NCI-H82 (cell line): ENCODE measurements around the gene D2HGDH.
"Not testable (repeated sequence)": the region's sequence is repeated elsewhere in the genome, so short reads cannot be mapped to it uniquely, and the experiment has no call there.

Source experiments
- DNase-seq: peaks from one replicate; lab custom pipeline; 2025; lab: John Stamatoyannopoulos, UW

D2HGDH gene

DNA sequence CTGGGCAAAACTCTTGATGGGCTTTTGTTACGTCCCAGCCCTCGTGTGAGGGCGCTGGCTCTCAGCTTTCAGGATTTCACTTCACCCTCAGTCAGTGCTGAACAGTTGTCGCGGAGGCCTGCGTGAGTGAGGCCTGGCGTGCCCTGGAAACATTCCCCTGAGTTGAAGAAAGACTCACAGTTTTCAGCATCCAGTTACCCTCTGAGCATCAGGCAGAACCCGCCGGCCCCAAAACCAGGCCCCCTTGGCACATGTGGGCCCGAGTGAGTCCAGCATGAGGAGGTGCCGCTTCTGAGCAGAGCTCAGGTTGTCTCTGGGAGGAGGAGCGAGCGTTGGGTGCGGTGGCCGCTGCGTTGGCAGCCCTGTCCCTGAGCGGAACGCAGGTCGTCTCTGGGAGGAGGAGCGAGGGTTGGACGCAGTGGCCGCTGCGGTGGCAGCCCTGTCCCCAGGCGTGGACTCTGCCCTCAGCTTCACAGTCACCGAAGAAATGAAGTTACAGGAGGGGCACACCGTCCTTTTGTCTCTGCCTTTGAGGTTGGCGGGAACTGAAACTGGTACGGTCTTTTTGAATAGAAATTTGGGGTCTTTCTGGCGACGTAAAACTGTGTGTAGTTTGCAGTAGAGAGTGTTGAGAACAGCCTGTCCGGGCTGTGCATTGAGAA, 74.4 kb downstream of the D2HGDH start, which contains the start of gene NEU4:
Gene NEU4, plus strand, starts transcription at position 473 of the 662 bp plus-strand sequence. CDS start 5,292 bp downstream, outside the sequence.
- no peak for DNase-seq

DNA sequence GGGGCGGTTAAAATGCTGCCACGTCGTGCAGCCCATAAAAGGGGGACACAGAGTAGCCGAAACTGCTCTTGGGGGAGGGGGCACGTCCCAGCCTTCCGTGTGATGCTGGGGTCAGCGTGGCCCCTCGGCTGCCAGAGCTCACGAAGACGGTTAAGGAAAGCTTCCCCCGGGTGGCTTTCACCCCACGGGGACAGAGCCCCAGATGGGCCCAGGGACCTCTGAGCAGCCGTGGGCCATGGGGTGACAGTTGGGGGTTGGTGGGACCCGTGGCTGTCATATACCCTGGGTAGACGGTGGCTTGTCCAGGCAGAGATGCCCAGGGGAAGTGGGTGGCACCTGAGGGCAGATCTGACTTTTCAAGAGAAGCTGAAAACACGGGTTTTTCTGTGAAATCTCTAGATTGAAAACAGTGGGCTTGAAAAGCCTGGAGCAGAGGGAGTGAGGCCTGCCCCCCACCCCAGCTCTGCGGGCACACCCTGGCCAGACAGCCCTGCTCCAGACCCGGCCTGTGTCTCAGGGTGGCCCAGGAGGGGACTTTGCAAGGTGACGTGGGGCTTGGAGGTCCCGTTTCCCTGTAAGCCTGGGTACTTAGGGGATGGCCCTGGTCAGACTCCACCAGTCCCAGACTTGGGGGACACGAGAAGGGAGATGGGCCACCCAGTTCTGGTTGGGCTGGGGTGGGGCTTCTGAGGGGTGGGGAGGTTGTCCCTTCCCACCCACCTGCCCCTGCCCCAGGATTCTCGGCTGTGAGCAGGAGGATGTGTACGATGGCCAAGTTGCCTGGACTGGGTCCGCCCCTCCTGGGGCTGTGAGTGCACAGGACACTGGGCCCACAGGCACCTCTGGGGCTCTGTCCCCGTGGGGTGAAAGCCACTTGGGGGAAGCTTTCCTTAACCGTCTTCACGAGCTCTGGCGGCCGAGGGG, 75.2 kb downstream of the D2HGDH start:
- no peak for DNase-seq

DNA sequence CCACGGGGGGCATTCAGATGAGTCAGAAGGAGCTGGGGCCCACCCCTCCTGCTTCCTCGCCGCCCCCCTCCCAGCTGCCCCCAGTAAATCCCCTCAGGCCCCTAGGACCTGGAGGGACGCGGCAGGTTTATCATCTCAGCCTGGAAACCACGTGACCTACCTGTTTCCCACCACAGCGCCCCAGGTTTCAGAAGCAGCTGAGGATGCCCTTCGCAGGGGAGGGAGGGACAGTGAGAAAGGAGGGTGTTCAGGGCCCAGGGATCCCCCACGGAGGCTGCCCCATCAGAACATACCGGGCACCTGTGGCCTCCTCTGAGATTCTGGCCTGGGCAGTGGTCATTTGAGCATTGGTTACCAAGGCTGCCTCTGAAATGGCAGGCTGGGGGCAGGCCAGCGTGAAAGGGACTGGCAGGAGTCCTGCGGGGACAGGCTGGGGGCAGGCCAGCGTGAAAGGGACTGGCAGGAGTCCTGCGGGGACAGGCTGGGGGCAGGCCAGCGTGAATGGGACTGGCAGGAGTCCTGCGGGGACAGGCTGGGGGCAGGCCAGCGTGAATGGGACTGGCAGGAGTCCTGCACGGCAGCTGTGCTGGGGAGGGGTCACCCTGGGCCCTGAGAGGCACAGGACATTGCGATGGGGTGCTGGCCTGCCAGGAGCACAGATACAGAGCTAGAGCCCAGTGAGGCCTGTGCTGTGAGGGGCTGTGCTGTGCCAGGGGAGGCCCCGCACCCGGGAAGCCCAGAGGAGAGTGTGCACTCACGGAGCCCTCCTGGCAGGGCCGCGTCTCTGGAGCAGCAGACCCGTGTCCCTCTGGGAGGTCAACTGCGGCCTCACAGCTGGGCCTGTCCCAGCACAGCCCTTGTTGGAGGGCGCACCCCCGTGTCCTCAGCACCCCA, 76.1 kb downstream of the D2HGDH start:
- DNase-seq = no peak

DNA sequence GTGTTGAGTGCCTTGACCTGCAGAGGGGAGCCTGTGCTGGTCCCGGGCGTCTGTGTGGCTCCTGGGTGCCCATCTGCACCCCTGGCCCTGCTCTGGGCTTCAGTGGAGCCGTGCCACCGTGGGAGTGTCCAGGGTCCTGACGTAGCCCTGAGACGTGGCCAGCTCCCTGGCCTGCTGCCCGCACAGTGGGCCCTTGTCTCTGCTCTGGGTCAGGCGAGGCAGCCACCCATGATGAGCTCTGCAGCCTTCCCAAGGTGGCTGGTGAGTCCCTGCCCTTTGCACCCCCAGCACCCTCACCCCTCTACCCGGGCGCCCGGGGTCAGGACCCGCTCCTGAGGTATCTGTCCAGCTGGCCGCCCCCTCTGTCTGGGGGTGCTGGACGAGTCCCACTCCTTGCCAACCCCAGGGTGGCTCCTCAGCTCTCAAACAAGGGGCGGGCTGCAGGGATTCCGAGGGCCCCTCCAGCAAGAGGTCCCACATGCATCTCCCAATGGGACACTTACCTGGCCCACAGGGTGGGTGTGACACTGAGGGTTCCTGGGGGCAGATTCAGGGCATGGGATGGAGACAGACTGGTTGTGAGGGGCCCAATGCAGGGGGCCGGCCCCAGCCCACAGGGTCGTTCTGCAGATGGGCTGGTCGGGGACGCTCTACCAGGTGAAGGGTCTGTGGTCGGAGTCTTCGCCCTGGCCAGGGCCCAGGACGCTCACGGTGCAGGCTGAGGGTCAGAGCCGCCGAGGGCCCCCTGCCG, 76.9 kb downstream of the D2HGDH start:
- no peak for DNase-seq

DNA sequence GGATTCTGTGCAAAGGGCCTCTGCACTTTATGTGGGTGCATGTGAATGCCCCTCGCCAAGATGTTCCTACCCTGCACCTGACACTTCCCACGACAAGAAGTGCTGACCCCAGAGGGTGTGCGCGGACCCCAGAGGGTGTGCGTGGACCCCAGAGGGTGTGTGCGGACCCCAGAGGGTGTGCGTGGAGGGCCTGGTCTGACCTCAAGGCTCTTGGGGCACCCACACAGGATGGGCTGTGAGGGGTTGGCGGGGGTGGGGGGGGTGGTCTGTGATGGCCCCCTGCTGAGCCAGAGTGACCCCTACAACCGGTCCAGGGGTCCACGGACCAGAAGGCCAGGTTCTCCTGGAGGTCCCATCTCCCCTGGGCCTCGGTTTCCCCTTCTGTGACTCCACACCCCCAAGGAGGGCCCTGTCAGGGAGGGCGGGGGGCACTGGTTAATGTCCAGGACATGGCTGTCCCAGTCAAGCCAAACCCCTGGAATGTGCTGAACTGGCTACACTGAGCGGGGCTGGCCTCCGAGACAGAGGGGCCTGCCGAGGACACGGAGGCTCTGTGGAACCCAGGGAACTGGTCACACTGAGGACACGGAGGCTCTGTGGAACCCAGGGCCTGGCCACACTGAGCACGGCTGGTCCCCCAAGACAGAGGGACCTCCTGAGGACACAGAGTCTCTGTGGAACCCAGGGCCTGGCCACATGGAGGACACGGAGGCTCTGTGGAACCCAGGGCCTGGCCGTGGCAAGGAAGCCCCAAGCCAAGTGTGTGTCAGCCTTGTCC, 77.7 kb downstream of the D2HGDH start:
- DNase-seq = no peak

DNA sequence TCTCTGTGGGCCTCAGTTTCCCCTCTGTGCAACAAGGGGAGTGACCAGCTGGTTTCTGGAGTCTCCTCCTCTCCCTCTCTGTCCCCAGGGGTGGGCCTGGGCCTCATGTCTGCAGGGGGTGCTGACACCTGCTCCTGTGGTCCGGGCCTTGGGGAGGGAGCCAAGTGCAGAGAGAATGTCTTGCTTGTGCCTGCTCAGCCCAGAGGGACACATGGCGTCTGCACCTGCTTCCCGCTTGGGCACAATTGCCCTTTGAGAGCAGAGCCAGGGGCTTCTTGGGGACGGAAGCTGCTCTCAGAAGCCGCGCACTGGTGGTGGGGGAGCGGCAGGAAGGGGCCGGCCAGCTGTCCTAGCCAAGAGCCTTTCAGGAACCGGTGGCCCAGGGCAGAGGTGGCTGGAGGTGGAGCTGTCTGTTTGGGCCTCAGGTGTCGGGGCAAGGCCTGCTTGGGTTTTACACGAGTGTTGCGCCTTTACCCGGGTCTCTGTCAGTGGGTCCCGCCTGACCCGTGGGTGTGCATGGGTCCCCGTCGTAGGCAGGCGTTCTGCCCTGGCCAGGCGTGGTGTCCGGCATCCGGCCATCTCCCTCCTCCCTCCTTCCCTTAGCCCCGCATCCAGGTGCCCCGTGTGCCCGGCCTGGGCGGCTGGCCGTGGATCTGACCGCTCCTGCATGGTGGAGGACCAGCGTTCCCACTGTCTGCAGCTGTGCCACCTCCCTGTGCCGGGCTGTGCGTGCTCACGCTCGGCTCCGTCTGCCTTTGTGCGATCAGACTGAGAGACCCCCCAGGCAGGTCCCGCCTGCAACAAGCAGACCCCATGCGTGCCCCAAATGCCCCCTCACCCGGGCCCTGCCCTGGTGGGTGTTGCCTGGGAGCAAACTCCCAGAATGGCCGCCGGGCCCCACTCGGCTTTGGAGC, 78.6 kb downstream of the D2HGDH start:
- DNase-seq = no peak

DNA sequence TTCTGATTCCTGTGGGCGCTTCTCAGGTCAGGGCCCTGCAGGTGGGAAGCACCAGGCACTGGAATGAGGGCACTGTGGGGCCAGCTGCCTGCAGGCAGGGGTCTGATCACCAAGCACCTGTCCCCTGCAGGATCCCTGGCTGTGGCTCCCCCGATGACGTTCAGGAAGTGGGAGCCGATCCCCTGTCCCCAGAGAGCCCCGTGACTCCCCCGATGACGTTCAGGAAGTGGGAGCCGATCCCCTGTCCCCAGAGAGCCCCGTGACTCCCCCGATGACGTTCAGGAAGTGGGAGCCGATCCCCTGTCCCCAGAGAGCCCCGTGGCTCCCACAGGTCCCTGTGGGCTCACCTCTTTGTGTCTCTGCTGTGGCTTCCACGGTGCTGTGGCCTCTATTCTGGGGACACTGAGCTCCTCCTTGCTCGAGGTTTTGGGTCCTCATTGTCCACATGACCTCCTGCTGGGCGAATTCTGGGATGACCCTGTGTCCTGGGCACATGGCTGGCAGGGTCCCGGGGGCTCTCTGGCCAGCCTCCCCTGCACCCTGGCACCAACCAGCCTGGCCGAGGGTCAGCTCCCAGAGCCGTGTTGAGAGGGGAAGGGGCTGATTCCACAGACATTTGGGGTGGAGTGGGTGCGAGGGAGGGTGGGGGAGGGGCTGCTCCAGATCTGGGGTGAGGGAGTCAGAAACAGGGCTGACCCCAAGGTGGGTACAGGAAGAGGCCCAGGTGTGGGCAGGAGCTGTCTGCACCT, 79.4 kb downstream of the D2HGDH start:
- no peak for DNase-seq

DNA sequence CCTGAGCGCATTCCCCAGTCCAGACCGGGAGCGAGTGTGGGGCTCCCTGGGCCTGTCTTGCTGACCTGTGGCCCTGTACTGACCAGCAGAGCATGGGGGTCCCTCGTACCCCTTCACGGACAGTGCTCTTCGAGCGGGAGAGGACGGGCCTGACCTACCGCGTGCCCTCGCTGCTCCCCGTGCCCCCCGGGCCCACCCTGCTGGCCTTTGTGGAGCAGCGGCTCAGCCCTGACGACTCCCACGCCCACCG, 79.9 kb downstream of the D2HGDH start:
- DNase-seq = no peak

DNA sequence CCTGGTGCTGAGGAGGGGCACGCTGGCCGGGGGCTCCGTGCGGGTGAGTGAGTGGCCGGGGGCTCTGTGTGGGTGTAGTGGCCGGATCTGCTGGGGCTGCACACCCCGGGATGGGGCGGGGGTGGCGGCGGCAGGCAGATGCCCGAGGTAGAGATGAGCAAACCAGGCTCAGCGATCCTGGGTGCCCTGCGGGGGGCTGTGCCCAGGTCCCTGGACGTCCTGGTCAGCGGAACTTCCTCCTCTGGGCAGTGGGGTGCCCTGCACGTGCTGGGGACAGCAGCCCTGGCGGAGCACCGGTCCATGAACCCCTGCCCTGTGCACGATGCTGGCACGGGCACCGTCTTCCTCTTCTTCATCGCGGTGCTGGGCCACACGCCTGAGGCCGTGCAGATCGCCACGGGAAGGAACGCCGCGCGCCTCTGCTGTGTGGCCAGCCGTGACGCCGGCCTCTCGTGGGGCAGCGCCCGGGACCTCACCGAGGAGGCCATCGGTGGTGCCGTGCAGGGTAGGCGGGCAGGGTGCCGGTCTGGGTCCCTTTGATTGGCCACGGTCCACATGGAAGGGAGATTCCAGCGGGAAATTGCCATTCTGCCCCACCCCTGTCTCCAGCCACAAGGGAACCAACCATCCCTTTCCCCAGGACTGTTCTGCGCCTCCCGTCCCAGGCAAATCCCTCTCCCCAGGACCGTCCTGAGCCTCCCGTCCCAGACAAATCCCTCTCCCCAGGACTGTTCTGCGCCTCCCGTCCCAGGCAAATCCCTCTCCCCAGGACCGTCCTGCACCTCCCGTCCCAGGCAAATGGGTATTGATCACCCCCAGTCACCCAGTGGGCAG, 80.4 kb downstream of the D2HGDH start:
- DNase-seq = no peak

DNA sequence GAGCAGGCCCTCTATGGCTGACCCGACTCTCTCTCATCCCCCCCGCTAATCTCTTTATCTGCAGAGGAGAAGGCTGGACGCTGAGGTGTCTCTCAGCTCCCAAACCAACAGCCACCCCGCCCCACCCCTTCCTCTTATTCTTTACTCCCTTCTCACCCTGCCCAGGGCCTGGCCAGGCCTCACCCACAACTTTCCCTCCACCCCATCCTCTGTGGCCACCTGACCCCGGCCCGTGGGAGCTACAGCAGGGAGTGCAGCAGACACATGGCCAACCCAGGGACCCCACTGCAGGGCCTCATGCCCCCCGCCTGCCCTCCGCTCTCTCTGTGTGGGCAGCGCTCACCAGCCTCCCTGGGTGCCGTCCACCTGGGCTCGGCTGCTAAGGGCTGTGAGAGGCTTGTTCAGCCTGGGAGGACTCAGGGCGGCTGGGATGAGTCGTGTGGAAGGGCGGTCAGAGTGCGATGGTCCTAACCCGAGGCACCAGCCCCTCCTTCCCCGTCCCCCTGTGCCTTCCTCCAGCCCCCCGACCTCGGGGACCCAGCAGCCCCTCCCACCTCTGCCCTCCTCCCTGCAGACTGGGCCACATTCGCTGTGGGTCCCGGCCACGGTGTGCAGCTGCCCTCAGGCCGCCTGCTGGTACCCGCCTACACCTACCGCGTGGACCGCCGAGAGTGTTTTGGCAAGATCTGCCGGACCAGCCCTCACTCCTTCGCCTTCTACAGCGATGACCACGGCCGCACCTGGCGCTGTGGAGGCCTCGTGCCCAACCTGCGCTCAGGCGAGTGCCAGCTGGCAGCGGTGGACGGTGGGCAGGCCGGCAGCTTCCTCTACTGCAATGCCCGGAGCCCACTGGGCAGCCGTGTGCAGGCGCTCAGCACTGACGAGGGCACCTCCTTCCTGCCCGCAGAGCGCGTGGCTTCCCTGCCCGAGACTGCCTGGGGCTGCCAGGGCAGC, 81.3 kb downstream of the D2HGDH start:
- DNase-seq = peak; percentile 35

DNA sequence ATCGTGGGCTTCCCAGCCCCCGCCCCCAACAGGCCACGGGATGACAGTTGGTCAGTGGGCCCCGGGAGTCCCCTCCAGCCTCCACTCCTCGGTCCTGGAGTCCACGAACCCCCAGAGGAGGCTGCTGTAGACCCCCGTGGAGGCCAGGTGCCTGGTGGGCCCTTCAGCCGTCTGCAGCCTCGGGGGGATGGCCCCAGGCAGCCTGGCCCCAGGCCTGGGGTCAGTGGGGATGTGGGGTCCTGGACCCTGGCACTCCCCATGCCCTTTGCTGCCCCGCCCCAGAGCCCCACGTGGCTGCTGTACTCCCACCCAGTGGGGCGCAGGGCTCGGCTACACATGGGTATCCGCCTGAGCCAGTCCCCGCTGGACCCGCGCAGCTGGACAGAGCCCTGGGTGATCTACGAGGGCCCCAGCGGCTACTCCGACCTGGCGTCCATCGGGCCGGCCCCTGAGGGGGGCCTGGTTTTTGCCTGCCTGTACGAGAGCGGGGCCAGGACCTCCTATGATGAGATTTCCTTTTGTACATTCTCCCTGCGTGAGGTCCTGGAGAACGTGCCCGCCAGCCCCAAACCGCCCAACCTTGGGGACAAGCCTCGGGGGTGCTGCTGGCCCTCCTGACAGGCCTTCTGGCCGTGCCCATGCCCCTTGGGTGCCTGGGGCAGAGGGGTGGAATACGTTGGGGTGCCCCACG, 82.1 kb downstream of the D2HGDH start:
- no peak for DNase-seq

DNA sequence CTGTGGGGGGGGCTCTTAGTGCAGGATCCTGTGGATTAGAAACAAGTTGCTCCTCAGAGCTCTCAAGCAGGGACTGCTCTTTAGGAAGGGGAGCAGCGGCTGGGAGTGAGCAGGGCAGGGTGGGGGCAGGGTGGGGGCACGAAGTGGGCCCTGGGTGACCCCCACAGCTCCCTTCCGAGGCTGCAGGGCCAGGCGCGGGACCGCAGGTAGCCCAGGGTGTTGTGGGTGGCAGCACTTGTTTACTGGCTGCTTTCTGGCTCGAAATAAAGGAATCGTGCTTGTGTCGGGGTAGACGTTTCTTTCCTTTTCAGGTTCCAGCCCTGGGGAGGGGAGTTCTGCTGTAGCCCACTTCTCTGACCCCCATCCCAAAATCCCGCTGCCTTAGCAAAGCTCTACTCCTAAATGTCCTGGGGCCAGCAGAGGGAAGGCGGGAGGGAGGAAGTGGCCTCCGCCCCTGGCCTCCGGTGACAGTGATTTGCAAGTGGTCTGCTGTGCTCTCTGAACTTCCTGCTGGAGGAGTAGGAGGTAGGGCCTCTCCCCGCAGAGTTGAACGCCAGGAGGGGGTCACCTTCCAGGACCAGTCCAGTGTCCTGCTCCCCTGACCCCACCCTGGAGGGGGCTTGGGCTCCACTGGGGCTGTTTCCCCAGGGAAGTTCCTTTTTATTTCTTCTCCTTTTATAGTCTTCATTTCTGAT, 82.8 kb downstream of the D2HGDH start:
- DNase-seq = no peak

DNA sequence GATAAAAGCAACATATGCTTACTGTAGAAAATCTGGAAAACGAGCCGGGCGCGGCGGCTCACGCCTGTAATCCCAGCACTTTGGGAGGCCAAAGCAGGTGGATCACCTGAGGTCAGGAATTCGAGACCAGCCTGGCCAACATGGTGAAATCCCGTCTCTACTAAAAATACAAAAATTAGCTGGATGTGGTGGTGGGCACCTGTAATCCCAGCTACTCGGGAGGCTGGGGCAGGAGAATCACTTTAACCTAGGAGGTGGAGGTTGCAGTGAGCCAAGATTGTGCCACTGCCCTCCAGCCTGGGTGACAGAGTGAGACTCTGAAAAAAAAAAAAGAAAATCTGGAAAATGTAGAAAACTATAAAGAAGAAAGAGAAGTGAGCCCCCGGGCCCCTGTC, 83.4 kb downstream of the D2HGDH start:
- DNase-seq = not testable (repeated sequence)
